Naive thymus-derived CD4-positive, alpha-beta T cell (primary cell): Measurements from ENCODE around the gene OR14I1. TPM values are rescaled to one million over a fixed set of nuclear protein-coding genes. Genes with fewer than 3 reads are reported as not detected.

ENCODE experiments used
- ATAC-seq: fragments of 150-1000 bp; cut with Tn5 transposase; 2 replicates; pipeline ENCODE4 v1.10.0; 2021; ENCODE audit warnings: mild to moderate bottlenecking, moderate library complexity
- CTCF ChIA-PET: fragments of 350-600 bp; sonication (Branson Sonifier 250); formaldehyde crosslinking; loops from one replicate; lab custom pipeline; 2021; ENCODE audit warnings: antibody characterized with exemption; lab: Charles Lee
- POLR2A ChIA-PET: fragments of 350-600 bp; sonication (Branson Sonifier 250); formaldehyde crosslinking; loops from one replicate; lab custom pipeline; 2021; ENCODE audit warnings: antibody characterized with exemption, inconsistent platforms; lab: Charles Lee
- DNase-seq, 9 donors: peaks; one replicate each; pipeline versions ENCODE4 v3.0.0 to v3.0.0-alpha.2; 2020 to 2022; ENCODE audit warnings: mixed read lengths in 1 of 9
- H3K27ac ChIP-seq: one replicate; pipeline ENCODE4 v1.7.0; 2013; ENCODE audit warnings: mild to moderate bottlenecking, low read depth, low read length, moderate library complexity
- H3K27me3 ChIP-seq, 2 donors: one replicate each; pipeline ENCODE4 v1.7.0; 2013; ENCODE audit warnings: low read length in 2 of 2, mild to moderate bottlenecking in 2 of 2, moderate library complexity in 2 of 2; ENCODE audit not compliant: control insufficient read depth in 2 of 2, insufficient read depth in 2 of 2
- H3K36me3 ChIP-seq, 3 experiments: 1 replicate in 2 of 3; 2 replicates in 1 of 3; pipeline ENCODE4 v1.7.0; 2013; ENCODE audit warnings: low read length in 3 of 3, mild to moderate bottlenecking in 3 of 3, moderate library complexity in 1 of 3; ENCODE audit not compliant: insufficient read depth in 3 of 3, control insufficient read depth in 2 of 3
- H3K4me1 ChIP-seq, 2 donors: one replicate each; pipeline ENCODE4 v1.7.0; 2013; ENCODE audit warnings: low read length in 2 of 2, mild to moderate bottlenecking in 2 of 2, moderate library complexity in 1 of 2; ENCODE audit not compliant: control insufficient read depth in 2 of 2, insufficient read depth in 2 of 2
- H3K4me3 ChIP-seq: 2 replicates; pipeline ENCODE4 v1.7.0; 2013; ENCODE audit warnings: mild to moderate bottlenecking, low read length
- H3K9me3 ChIP-seq, 3 experiments: 1 replicate in 2 of 3; 2 replicates in 1 of 3; pipeline ENCODE4 v1.7.0; 2013; ENCODE audit warnings: low read length in 3 of 3; ENCODE audit not compliant: control insufficient read depth in 2 of 3
- H3K27ac Mint-ChIP-seq, 9 donors: one replicate each; pipeline ENCODE4 v1.8.0; 2020 to 2022; ENCODE audit warnings: mixed read lengths in 9 of 9, mild to moderate bottlenecking in 8 of 9, moderate library complexity in 5 of 9, inconsistent platforms in 2 of 9
- H3K27me3 Mint-ChIP-seq, 5 donors: one replicate each; pipeline ENCODE4 v1.8.0; 2021 to 2022; ENCODE audit warnings: mixed read lengths in 5 of 5, mild to moderate bottlenecking in 1 of 5
- H3K36me3 Mint-ChIP-seq, 5 donors: one replicate each; pipeline ENCODE4 v1.8.0; 2020 to 2022; ENCODE audit warnings: mixed read lengths in 5 of 5, mild to moderate bottlenecking in 3 of 5, inconsistent platforms in 1 of 5
- H3K4me1 Mint-ChIP-seq, 7 donors: one replicate each; pipeline ENCODE4 v1.8.0; 2020 to 2022; ENCODE audit warnings: mixed read lengths in 7 of 7, mild to moderate bottlenecking in 3 of 7, inconsistent platforms in 1 of 7
- H3K4me3 Mint-ChIP-seq, 10 donors: one replicate each; pipeline ENCODE4 v1.8.0; 2020 to 2022; ENCODE audit warnings: mild to moderate bottlenecking in 10 of 10, mixed read lengths in 10 of 10, moderate library complexity in 6 of 10, inconsistent platforms in 2 of 10
- H3K9me3 Mint-ChIP-seq, 11 donors: one replicate each; pipeline ENCODE4 v1.8.0; 2020 to 2022; ENCODE audit warnings: mixed read lengths in 11 of 11, mild to moderate bottlenecking in 4 of 11, inconsistent platforms in 1 of 11, moderate library complexity in 1 of 11
- intact Hi-C, 2 donors: fragments of 100-400 bp; cut with micrococcal nuclease; formaldehyde crosslinking; loops; one replicate each; pipeline ENCODE4 v1.15.1; 2023
- polyA plus RNA-seq, 2 donors: library from polyadenylated mRNA; unstranded; fragments of 300-500 nt; fragmentation: Illumina TruSeq; gene quantifications; one replicate each; pipeline ENCODE4 v1.2.3, GENCODE V29; 2021
- total RNA-seq, 6 experiments: library from RNA in 5 of 6; stranded (reverse) in 5 of 6; gene quantifications; 1 replicate in 5 of 6; 2 replicates in 1 of 6; pipeline ENCODE4 v1.2.3 and lab custom pipeline; 2021 to 2026

OR14I1 gene
- total and polyA plus RNA-seq, 7 experiments from 2014 or later, result not detected

DNA sequence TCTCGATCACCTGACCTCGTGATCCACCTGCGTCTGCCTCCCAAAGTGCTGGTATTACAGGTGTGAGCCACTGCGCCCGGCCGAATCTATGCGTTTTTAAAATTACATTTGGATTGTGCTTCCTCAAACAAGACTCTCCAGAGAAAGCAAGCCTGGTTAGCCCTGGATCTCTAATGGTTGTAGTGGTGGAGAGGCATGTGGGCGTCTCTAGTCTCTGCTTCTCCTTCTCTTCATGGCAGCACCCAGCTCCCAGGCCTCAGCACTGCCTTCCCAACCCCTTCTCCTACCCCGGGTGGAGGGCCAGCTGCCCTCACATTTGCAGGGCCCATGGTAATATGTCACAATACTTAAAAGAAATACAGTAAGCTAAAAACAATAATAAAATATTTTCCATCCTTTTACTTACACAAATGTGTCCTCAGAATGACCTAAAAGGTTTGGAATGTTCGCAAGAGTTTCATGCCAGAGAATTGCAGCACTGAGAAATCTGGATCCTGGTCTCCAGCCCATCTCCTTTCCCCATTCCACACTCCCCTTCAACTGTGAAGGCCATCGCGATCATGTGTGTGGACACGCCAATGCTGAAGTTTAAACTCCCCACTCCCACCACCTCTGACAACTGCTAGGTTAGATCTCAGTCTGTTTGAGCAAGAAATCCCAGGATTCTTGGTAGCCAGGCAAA is 7.0 kb downstream of the OR14I1 start:
- peaks cover 0 to 31% (median 9%) of the 10 kb centered on the region in 5 donors for H3K27me3 Mint-ChIP-seq
- Histone ChIP-seq H3K27me3 (no peaks in the 10 kb centered on the region), H3K36me3 (no peaks in the 10 kb centered on the region), H3K4me1 (no peaks in the 10 kb centered on the region), H3K27ac (no peak overlapping the region), H3K4me3 (no peak overlapping the region), H3K9me3 (no peaks in the 10 kb centered on the region)
- H3K27ac Mint-ChIP-seq, result no peak overlapping the region
- H3K9me3 Mint-ChIP-seq, result peaks cover 0 to 10% (median 2%) of the 10 kb centered on the region in 11 donors
- POLR2A ChIA-PET, result no interaction called here
- DNase-seq, result no peak
- intact Hi-C loops, result loop anchor here in 1 of 2 donors (1.0 kb wide), 1 partner anchor 229 kb away; no protein-coding TSS in a partner anchor
- peaks cover 0 to 2% (median 0%) of the 10 kb centered on the region in 7 donors for H3K4me1 Mint-ChIP-seq
- CTCF ChIA-PET, result no interaction called here
- H3K36me3 Mint-ChIP-seq, result no peaks in the 10 kb centered on the region
- no peak for ATAC-seq
- no peak overlapping the region for H3K4me3 Mint-ChIP-seq

DNA sequence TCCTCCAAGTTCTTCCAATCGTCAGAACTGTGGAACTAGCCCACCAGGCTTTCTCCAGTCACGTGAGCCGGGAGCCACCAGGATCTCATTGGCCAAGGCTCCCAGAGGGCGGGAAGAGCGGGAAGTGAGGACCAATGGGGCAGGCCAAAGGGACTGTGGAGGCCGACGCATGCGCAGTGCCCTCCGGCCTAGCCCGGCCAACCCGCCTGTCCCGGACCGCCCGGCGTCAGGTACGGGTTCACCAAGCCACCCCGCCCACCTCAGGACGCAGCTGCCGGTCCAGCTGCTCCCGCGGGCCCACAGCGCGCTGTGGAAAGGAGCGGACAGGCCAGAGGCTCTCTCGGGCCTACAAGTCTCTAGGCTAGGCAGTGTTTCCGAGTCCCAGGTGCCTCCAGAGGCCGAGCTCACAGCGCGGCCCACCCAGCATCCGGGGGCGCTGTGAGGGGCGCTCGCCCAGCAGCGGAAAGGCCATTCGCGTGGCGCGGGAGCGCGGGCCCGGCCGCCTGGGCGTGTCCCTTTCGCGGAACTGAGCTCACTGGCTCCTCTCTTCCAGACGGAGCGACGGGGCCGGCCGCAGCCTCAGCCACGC is 10.9 kb downstream of the OR14I1 start:
- ChIA-PET POLR2A (no interaction called here), CTCF (no interaction called here)
- Histone ChIP-seq H3K4me3 (no peak overlapping the region), H3K9me3 (no peaks in the 10 kb centered on the region), H3K36me3 (no peaks in the 10 kb centered on the region), H3K27ac (no peak overlapping the region), H3K27me3 (no peaks in the 10 kb centered on the region), H3K4me1 (no peaks in the 10 kb centered on the region)
- Mint-ChIP-seq H3K4me3 (no peak overlapping the region), H3K27me3 (peaks cover 0 to 18% (median 3%) of the 10 kb centered on the region in 5 donors), H3K27ac (no peak overlapping the region), H3K9me3 (peaks cover 0 to 18% (median 5%) of the 10 kb centered on the region in 11 donors), H3K36me3 (peaks cover 0 to 8% (median 0%) of the 10 kb centered on the region in 5 donors), H3K4me1 (peaks cover 0 to 6% (median 4%) of the 10 kb centered on the region in 7 donors)
- no peak for DNase-seq
- no peak for ATAC-seq
- intact Hi-C loops, result no loop called here

GRCh38 chr1:248688527-248689298 is 13.9 kb downstream of the OR14I1 start:
- Histone ChIP-seq H3K36me3 (no peaks in the 10 kb centered on the region), H3K9me3 (no peaks in the 10 kb centered on the region), H3K4me1 (no peaks in the 10 kb centered on the region), H3K4me3 (no peak overlapping the region), H3K27ac (no peak overlapping the region), H3K27me3 (no peaks in the 10 kb centered on the region)
- intact Hi-C loops, result loop anchor here (5.0 to 10.0 kb wide), 3 partner anchors 751 to 1006 kb away; no protein-coding TSS in a partner anchor
- ChIA-PET POLR2A (no interaction called here), CTCF (no interaction called here)
- Mint-ChIP-seq H3K9me3 (peaks cover 0 to 18% (median 5%) of the 10 kb centered on the region in 11 donors), H3K4me1 (peaks cover 0 to 6% (median 6%) of the 10 kb centered on the region in 7 donors), H3K4me3 (no peak overlapping the region), H3K27ac (no peak overlapping the region), H3K36me3 (peaks cover 0 to 8% (median 0%) of the 10 kb centered on the region in 5 donors), H3K27me3 (peaks cover 0 to 17% (median 3%) of the 10 kb centered on the region in 5 donors)
- DNase-seq (no peak), ATAC-seq (no peak)

GRCh38 chr1:248686815-248687214 is 15.8 kb downstream of the OR14I1 start:
- CTCF ChIA-PET, result interaction anchor here (0.6 to 0.8 kb wide), 2 partner anchors 443 to 1069 kb away, joined by 3 read pairs; no protein-coding TSS in a partner anchor
- ATAC-seq, result peak; percentile 70
- no peak overlapping the region for H3K27ac Mint-ChIP-seq

DNA sequence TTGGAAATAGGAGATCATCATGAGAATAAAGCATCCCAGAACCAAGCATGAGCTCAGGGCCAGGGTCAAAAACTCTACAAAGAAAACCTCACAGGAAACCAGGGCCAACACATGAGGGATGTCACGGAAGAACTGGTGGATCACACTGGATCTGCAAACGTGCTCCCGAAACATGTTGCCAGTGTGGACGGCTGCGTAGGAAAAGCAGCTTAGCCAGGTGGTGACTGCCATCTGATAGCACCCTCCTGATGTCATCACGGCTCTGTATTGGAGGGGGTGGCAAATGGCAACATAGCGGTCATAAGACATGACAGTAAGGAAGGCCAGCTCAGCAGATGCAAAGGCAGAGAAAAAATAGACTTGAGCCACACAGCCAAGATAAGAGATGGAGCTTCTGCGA is 20.9 kb downstream of the OR14I1 start:
- H3K36me3 Mint-ChIP-seq, result peaks cover 0 to 4% (median 0%) of the 10 kb centered on the region in 5 donors
- H3K27ac ChIP-seq, result no peak overlapping the region
- peaks cover 0 to 7% (median 0%) of the 10 kb centered on the region in 11 donors for H3K9me3 Mint-ChIP-seq
- CTCF ChIA-PET, result no interaction called here
- intact Hi-C loops, result loop anchor here in 1 of 2 donors (10.0 kb wide), 1 partner anchor 747 kb away; no protein-coding TSS in a partner anchor
- H3K27me3 Mint-ChIP-seq, result peaks cover 7 to 19% (median 11%) of the 10 kb centered on the region in 5 donors
- H3K4me3 ChIP-seq, result no peak overlapping the region
- POLR2A ChIA-PET, result no interaction called here
- no peak overlapping the region for H3K4me3 Mint-ChIP-seq
- H3K27ac Mint-ChIP-seq, result no peak overlapping the region
- H3K9me3 ChIP-seq, result no peaks in the 10 kb centered on the region
- H3K36me3 ChIP-seq, result no peaks in the 10 kb centered on the region
- ATAC-seq (no peak), DNase-seq (no peak)
- peaks cover 0 to 3% (median under 1%) of the 10 kb centered on the region in 7 donors for H3K4me1 Mint-ChIP-seq
- no peaks in the 10 kb centered on the region for H3K4me1 ChIP-seq
- H3K27me3 ChIP-seq, result peaks cover 0 to 4% of the 10 kb centered on the region in 2 donors

More at GRCh38 chr1:248686815-248687214, 15.8 kb downstream of the OR14I1 start:
- H3K27me3 Mint-ChIP-seq, result peaks cover 4 to 9% (median 6%) of the 10 kb centered on the region in 5 donors
- peaks cover 0 to 8% (median 0%) of the 10 kb centered on the region in 5 donors for H3K36me3 Mint-ChIP-seq
- intact Hi-C loops, result loop anchor here (1.0 to 10.0 kb wide), 9 partner anchors 64 to 1005 kb away; no protein-coding TSS in a partner anchor
- Histone ChIP-seq H3K4me3 (no peak overlapping the region), H3K27ac (no peak overlapping the region), H3K27me3 (peaks cover 0 to under 1% of the 10 kb centered on the region in 2 donors), H3K36me3 (no peaks in the 10 kb centered on the region), H3K4me1 (no peaks in the 10 kb centered on the region), H3K9me3 (no peaks in the 10 kb centered on the region)
- H3K4me1 Mint-ChIP-seq, result peaks cover 0 to 6% (median 6%) of the 10 kb centered on the region in 7 donors
- POLR2A ChIA-PET, result no interaction called here
- H3K9me3 Mint-ChIP-seq, result peaks cover 0 to 15% (median 2%) of the 10 kb centered on the region in 11 donors
- H3K4me3 Mint-ChIP-seq, result peak overlapping the region in 3 of 10 donors; percentile 3 to 5 (median 3)
- peak in 6 of 9 donors; percentile 15 to 54 (median 28) for DNase-seq

DNA sequence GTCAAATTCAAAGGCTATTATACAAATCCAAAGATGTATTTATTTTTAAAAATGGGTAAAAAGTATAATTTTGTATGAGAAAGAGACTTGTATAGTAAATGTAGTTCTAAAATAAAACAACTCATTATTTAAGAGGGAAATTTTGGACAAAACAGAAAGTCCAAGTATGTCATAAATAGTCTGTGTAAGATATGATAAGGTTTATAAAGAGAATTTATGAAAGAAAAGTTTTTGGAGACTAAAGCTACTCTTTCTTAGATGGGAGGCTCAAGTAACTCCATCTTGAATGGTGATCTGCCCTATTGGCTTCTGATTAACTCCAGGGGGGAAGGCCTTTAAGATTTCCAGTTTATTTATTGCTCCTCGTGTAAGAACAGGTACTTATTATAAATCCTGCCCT is 32.6 kb downstream of the OR14I1 start:
- no peaks in the 10 kb centered on the region for H3K36me3 ChIP-seq
- Mint-ChIP-seq H3K4me1 (no peaks in the 10 kb centered on the region), H3K9me3 (peaks cover 0 to 8% (median 4%) of the 10 kb centered on the region in 11 donors), H3K27ac (no peak overlapping the region), H3K36me3 (peaks cover 0 to 4% (median 0%) of the 10 kb centered on the region in 5 donors), H3K4me3 (no peak overlapping the region), H3K27me3 (peaks cover 0 to 7% (median 0%) of the 10 kb centered on the region in 5 donors)
- no peaks in the 10 kb centered on the region for H3K9me3 ChIP-seq
- ChIA-PET CTCF (no interaction called here), POLR2A (no interaction called here)
- no peak for DNase-seq
- ATAC-seq, result no peak
- no peak overlapping the region for H3K27ac ChIP-seq
- no peaks in the 10 kb centered on the region for H3K4me1 ChIP-seq
- no peaks in the 10 kb centered on the region for H3K27me3 ChIP-seq
- H3K4me3 ChIP-seq, result no peak overlapping the region
- intact Hi-C loops, result no loop called here
